GM18519 (cell line): ENCODE results near the gene P2RX1.

ENCODE experiments used
- ATAC-seq: cut with Tn5 transposase; IDR thresholded peaks from one replicate; pipeline ENCODE4 v1.9.1; 2021; ENCODE audit warnings: mild to moderate bottlenecking, moderate library complexity; ENCODE audit not compliant: unreplicated experiment, low FRiP score

The P2RX1 gene

DNA sequence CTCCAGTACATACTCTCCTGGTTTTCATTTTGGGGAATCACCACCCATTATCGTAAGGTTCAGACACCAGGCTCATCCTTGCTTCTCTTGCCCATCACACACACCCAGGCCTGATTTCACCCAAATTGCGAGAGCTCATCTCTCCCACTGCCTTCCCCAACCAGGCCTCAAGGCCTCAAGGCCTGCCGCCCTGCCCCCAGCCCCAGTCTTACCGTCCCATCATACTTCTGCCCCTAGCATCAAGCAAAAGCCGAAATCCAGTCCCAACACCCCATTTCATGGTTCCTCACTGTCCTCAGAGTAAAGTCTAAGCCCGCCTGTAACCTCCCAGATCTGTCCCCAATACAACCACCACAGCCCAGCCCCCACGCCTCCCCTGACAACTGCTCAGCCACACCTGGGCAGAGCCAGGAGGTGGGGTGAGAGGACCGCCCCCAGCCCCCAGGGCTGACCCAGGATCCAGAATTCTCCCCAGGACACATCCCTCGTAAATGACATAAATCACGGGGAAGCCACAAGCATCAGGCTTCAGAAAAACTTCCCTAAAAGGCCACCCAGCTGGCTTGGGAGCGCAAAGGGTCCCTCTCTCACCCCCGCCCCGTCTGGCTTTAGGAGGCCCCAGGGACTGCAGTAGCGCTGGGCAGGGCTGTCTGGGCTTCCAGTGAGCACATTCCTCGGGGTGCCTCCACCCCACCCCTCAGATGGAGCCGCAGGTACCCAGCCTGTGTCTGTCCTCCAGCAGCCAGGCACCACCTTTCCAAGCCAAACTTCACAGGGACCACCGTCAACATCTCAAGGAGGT, 9.6 kb upstream of the P2RX1 start:
- ATAC-seq = no peak

DNA sequence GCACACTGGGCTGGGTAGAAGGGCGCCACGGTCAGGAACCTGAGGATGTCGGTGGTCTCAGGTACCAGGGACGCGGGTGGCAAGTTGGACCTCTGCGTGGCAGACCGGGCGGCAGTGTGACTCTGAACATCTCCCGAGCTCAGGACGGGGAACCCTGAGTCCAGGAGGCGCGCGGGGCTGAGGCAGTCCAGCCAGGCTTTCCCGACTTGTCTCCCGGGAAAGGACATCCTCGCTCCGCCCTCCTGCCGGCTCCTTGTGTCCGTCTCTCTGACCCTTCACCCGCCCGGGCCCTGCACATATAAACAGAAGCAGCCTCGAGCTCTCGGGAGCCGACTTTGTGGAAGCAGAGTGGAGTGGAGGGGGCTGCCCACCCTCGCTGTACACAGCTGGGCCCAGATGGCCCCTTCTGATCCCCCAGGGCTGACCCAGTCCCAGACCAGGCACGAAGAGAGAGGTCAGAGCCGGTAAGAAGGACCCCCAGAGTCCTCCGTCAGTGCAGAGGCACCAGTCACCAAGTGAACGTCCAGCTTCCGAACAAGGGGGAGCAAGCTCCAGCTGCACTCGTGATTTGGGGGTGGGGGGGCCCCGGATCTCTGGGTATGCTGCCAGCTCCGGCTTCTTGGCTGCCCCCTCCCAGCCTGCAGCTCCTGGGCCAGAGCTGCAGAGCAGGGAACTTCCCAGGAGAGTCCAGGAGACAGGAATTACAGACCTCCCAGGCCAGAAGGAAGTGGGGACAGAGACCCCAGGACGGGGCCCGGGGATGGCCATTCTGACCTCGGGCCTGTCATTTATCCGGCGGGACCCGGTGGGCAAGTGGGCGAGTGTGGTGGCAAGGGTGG, 8.5 kb upstream of the P2RX1 start:
- ATAC-seq = no peak

DNA sequence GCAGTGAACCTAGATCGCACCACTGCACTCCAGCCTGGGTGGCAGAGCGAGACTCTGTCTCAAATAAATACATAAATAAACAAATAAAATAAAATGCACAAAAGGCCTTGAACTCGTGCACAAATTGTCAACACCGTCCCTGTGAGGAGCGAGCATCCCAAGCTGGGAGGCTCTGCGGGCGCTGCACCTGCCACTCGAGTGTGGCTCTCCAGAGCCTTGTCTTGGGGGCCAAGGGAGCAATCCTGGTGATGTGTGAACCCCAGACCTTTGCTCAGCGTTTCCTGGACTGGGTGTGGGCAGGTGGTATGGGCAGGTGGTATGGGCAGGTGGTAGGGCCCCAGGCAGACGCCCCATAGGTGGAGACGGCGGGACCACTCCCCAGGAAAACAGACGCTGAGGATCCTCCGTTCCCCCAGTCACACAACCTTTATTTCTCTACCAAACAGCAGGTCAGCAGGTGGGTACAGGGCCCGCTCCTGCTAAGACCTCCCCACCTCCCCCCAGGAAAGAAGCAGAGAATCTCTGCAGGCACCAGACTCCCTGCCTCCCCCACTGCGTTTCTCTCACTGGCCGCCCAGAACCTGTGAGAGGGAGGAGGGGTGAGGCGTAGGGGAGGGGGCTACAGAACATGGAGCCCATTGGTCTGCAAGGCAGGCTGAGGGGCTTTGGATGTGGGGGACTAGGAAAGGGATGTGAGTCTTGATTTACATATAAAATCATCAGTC, 7.4 kb upstream of the P2RX1 start:
- ATAC-seq = no peak

DNA sequence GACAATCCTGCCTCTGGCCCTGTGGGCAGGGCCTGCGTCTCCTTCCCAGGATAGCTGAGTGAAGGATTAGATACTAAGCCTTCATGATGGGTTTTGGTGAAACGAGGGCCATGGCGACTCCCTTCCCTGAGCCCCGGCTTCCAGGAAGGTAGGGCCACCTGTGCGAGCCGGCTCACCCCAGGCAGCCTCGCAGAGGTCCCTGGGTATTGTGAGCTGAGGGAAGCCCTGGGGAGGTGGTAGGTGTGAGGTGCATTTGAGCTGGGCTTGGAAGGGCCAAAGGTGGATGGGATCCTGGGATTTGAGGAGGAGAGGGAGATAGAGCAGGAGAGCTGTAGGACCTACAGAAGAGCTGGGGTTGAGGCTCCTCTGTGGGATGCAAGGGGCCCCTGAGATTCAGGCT, 6.5 kb upstream of the P2RX1 start:
- ATAC-seq = no peak

DNA sequence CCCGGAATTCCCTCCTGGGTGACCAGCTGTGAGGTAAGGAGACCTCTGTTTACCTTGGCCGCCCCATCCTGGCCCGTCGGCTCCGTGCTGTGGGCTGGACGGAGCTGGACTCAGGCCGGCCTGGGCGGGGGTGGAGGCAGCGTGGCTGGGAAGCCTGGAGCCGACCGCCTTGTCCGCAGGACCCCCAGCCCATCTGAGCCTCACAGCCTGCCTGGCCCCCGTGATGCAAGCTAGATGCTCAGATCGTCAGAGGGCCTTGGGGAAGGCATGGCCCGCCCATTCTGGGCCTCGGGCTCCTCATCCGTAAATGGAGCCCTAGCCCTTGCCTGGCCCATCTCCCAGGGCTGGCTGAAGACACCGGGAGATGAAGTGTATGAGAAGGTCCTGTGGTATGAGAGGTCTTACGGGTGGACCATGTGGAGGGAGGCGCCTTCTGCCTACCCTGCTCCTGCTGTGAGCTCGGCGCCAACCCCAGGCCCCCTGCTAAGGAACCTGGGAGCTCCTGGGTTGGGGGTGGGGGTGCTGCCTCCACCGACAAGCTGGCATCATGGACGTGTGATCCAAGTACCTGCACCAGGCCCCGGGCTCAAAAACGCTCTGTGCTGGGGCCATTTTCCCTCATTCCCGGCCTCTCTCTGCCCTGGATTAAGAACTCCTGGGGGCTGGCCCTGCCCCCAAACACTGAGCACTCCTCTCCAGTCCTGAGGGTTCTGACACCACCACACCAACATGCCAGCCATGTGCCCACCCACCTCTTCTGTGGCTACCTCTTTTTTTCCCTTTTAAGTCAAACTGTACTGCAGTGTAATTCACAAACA, 5.4 kb upstream of the P2RX1 start:
- ATAC-seq = no peak

DNA sequence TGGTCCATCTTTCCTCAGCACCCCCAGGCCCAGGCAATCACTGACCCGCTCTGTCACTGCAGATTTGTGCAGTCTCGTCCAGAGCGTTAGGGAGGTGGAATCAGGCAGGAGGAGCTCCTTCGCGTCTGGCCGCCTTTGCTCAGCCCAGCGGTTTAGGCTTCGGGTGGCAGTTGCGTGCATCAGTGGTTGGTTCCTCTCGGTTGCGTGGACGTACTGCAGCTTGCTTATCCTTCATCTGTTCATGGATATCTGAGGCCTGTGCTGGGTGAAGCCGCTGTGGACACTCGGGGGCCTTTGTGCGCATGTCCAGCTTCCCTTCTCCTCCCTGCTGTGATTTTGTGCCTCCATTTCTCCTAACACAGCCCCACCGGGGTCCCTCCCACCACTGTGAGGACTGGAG, 4.7 kb upstream of the P2RX1 start:
- ATAC-seq = no peak

DNA sequence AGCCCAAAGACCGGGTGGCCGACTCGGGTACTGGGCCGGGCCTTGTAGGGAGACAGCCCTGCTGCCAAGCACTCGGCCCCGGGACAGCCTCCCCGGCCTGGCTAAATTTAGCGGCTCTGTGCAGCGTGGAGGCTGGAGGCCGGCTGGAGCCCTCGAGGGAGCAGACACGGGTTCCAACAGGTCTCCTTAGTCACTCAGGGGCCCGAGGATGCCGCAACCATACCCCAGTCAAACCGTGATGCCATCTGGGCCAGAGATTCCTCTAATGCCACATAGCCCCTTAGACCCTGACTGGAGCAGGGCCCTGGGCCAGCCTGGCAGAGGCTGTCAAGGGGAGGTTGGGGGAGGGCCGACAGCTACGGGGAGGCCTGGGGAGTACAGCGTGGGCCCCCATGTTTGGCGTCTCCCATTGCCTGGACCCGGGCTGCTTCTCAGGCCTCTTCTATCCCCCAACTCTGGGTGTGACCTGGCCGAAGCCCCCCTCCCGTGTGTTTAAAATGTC, 2.9 kb upstream of the P2RX1 start:
- ATAC-seq = no peak

DNA sequence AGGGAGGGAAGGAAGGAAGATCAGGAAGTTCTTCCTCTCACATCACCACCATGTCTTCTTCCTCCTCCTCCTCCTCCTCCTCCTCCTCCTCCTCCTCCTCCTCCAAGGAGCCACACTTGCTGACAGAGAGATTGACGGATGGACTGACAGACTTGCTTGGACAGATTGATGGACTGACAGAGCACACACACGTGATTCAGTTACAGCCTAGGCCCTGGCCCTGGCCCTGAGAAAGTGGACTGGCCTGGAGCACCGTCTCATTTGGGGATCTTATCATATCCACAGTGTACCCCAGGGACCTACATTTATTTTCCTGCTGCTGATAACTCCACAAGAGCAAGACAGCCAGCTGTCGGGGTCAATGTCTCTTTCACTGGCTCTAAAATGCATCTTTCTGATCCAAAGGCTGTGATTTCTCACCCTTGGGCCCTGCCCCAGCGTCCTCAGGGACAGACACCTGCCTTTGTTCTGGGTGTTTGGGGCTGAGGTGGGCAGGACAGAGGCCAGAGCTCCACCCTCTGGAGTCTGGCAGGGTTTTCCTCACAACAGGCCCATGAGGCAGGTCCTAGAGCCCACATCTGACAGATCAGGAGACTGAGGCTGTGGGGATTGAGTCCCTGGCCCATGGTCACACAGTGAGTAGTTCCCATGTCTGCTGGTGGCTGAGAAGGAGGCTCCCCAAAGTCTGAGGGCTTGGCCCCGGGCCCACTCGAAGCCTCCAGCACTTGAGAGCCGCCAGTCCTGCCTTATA, 2.3 kb upstream of the P2RX1 start:
- ATAC-seq = no peak

DNA sequence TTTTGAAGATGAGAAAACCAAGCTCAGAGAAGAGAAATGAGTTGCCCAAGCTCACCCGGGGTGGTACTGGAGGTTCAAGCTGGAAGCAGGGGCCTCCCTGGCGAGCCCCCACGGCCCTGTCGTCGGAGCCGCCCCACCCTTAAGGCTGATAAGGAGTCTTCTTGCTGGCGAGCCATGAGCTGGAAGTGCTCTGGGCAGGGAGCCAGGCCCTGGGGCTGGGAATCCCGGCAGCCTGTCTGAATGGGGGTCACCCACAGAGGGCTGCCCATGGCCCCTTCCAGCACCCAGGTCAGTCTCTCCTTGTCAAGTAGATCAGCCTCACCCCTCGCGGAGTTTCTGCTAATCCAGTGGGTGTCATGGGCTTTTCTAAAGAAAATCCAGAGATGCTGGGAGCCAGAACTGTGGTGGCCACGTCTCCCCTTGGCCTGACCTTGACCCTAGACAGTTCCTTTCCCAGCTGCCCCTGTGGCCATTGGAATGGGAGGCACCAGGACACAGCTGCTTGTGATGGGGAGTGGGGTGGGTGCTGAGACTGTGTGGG, 1.2 kb upstream of the P2RX1 start:
- ATAC-seq = no peak

DNA sequence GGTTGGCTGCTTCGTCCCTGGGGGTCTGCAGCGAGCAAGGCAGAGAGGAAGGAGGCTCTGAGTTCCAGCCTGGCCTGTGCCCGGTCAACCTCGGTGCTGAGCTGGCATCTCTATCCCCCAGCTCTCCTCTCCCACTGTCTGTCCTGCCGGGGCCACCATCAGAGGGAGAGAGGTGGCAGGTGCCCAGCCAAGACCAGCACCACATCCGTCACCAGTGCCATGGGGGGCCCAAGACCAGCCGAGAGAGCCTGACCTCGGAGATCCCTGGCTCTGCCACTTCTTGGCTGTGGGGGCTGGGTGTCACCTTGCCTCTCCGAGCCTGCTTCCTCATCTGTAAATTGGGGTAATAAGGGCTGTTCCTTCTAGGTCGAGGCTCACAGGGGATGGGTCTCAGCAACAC, 560 bp upstream of the P2RX1 start:
- ATAC-seq = no peak

DNA sequence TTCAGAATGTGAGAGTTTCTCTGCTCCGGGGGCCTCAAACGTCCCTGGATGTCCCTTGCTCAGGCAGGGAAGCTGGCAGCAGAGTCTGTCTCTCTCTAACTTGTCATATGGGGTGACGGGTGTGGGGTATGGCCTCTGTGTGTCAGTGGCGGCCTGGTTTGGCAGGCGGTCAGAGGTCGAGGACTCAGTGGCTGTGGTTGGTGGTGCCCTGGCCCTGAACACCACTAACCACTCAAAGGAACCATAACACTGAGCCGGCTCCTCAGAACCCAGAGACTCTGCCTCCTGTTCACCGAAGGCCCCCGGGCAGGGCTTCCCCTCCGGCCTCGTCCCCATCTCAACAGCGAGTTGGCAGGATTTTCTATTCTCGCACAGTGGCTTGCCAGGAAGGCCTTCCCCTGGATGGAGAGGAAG, 677 bp downstream of the P2RX1 start:
- ATAC-seq = no peak

DNA sequence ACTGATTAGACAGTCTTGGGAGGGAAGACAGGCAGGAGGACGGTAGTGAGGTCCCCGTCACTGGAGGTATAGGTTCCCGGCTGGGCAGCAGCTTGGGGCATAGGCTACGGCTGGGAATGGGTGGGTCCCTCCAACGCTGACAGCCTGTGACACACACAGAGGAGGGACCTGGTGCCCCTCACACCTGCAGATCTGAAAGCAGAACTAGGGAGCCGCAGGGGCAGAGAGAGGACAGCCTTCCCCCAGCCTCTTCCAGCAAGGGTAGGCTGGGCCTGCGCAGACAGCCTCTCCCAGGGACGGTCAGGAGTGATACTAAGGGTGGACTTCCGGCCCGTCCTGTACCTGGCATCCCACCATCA, 2.0 kb downstream of the P2RX1 start:
- no peak for ATAC-seq

DNA sequence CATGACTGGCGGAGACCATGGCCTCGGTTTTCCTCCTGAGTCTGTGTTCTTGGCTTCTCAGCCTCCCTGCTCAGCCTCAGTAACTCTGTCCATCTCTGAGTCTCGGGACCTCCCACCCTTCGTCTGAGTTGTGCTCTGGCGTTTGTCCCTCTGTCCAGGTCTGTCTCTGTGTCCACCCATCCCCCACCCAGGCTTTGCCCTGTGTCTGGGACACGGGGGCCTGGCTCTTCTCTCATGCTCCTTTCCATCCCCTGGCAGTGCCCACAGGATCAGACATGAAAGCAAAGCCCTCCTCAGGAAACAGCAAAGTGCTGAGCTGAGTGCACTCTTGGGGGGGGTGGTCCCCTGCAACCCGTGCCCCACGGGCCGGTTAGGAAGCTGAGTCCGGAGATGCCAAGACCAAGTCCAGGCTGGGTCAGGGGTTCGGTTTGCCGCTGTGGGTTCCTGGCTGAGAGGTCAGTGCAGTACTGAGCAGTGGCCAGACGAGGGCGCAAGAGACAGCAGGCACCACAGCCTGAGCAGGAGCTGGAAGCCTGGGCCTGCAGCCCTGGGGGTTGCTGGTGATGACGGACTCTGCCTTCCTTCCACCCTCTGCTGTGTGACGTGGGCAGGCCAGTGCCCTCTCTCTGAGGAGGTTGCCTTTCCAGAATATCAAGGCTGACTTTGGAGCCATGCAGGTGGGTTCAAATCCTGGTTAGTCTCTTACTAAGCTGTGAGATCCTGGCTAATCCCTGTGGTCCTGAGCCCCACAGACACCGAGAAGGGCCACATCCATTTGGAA, 2.5 kb downstream of the P2RX1 start:
- no peak for ATAC-seq

DNA sequence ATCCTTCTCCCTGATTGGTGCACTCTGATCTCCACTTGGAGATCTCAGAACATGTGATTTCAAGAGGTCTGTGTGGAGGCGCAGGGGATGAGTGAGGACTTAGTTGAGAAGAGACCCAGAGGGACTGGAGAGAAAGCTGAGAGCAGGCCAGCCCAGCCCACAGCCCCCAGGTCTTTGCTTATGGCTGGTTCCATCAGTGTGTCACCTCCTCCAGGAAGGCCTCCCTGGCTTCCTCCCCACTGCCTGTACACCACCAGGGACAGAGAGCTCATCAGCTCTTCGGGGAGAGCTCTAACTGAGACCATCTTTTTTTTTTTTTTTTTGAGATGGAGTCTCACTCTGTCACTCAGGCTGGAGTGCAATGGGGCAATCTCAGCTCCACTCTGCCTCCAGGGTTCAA, 3.4 kb downstream of the P2RX1 start:
- no peak for ATAC-seq

DNA sequence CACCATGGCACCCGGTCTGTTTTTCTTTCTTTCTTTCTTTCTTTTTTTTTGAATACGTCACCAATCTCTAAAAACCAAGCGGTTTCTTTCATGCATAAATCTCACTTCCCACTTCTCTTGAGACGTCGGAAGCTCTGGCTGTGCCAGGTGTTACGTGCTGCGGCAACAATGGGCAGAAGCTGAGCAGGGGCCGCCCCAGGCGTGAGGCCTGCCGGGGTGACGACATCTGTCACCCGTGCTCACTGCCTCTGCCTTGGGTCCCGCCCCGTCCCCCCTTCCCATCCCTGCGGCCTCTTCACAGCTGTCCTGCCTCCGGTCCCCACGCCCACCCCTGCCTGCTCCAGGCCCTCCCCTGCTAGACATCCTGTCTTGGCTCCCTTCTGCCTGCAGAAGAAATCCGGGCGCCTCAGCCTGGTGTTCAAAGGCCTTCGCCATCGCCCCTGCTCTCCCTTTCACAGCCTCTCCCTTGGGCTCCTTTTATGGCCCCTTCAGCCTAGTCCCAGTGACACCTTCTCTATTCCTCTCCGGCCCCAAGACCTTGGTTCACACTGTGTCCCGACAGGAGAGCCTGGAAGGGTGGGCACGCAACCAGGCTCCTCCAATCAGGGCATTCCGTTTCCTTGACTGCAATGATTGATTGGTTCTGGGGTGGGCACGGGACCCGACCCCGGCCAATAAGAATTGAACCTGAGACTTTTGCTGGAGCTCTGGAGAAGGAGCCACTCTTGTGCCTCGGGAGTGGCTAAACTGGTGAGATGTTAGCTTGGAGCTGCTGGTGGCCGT, 4.8 kb downstream of the P2RX1 start:
- ATAC-seq = peak; percentile 54

DNA sequence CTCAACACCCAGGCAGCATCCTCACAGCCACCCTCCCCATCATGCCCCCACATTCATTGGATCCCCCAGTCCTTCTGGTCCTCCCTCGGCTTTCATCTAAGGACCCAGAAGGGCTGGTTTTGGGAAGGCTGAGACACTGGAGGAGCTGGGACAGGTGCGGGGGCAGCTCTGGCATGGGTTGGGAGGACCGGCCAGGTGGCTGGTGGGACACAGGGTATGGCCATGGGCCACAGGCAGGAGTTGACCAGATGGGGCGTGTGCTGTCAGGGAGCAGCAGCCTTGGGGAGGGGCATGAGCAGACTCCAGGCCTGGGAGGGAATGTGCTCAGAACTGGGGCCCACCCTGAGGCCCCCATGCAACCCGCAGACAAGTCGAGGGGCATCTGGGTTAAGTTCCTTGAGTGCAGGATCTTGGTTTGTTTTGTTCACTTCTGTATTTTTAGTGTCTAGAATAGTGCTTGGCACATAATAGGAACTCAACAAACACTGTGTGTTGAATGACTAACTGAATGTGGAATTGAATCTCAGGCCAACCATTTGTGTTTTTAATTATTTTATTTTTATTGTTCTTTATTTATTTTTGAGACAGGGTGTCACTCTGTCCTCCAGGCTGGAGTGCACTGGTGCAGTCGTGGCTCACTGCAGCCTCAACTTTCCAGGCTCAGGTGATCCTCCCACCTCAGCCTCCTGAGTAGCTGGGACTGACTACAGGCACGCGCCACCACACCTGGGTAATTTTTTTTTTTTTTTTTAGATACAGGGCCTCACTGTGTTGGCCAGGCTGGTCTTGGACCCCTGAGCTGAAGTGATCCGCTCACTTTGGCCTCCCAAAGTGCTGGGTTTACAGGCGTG, 5.6 kb downstream of the P2RX1 start:
- ATAC-seq = no peak

DNA sequence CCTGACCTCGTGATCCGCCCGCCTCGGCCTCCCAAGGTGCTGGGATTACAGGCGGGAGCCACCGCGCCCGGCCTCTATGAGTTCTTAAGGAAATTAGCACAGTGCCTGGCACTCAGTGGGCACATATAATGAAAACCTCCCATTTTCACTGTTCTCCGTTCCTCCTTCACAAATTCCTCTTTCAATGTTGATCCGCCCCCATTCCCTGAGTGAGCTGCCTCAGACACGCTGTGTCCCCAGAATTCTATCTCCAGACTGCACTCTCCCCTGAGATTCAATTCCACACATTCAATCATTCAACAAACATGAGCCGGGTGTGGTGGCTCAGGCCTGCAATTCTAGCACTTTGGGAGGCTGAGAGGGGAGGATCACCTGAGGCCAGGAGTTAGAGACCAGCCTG, 7.0 kb downstream of the P2RX1 start:
- no peak for ATAC-seq
